ENCODE measurements around the gene PPME1. TPM values are rescaled to one million over a fixed set of nuclear protein-coding genes. Genes with fewer than 3 reads are reported as not detected.

Gene PPME1
- total RNA-seq, 1 experiment from 2014 or later = 98.3 TPM

DNA sequence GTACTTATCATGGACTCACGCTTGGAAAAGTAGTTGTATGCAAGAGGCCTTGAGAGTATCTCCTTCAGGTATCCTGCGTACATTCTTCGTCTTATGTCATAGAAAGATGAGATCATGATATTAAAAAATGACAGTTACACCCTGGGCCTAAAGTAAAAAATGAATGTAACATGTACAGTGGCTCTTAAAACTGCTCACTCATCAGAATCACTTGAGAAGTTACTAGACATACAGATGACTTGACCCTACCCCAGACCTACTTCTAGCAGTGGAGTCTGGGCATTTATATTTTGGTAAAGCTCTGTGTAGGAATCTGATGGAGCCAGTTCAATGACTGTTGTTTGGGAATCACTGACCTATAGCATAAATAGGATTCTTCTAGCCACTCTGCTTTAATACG lies 54.5 kb downstream of the PPME1 start:
- no TSS peak for BruUV-seq (replicated peaks)
- Histone ChIP-seq H3K9me3 (ENCODE audit: low read depth, low read length, poor library complexity, severe bottlenecking) (no peaks in the 10 kb centered on the region), H3K4me1 (ENCODE audit: insufficient read depth, low read length, poor library complexity, severe bottlenecking) (no peaks in the 10 kb centered on the region), H3K27me3 (replicated peaks; ENCODE audit: insufficient read depth, low read depth, low read length, poor library complexity) (no peaks in the 10 kb centered on the region), H3K27ac (ENCODE audit: low read depth, low read length, poor library complexity, severe bottlenecking) (no peak overlapping the region), H3K36me3 (ENCODE audit: insufficient read depth, low read length, poor library complexity, severe bottlenecking) (peaks cover 6% of the 10 kb centered on the region), H3K4me3 (ENCODE audit: low read depth, low read length, poor library complexity, severe bottlenecking) (no peak overlapping the region)
- ChIA-PET CTCF (no interaction called here), POLR2A (ENCODE audit: low non-redundant PET) (no interaction called here)
- TF ChIP-seq, protein P1, sequence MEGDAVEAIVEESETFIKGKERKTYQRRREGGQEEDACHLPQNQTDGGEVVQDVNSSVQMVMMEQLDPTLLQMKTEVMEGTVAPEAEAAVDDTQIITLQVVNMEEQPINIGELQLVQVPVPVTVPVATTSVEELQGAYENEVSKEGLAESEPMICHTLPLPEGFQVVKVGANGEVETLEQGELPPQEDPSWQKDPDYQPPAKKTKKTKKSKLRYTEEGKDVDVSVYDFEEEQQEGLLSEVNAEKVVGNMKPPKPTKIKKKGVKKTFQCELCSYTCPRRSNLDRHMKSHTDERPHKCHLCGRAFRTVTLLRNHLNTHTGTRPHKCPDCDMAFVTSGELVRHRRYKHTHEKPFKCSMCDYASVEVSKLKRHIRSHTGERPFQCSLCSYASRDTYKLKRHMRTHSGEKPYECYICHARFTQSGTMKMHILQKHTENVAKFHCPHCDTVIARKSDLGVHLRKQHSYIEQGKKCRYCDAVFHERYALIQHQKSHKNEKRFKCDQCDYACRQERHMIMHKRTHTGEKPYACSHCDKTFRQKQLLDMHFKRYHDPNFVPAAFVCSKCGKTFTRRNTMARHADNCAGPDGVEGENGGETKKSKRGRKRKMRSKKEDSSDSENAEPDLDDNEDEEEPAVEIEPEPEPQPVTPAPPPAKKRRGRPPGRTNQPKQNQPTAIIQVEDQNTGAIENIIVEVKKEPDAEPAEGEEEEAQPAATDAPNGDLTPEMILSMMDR (conservative IDR thresholded peaks at IDR 0.05; ENCODE audit: low read depth, low read length) = no peak
- no peak for DNase-seq (ENCODE audit: low spot score)
- intact Hi-C loops (cut with micrococcal nuclease; ENCODE audit: unreplicated experiment) = no loop called here

DNA sequence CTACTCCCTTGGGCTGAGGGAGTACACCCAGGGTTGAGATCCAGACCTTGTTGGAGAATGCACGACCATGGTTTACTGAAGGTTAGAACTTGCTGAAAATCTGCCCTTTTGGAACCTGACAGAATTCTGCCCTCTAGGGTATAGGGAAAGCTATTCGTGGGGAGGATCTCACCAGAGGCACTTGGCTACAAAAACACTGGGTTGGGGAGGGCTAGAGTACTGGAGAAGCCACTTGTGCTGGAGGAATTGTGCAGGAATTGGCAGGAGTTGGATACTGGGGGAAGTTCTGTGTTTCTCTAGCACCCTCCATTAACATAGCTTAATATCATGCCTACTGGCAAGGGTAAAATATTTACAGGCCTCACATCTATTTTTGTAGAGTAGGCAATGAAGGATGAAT lies 55.8 kb downstream of the PPME1 start:
- no peak overlapping the region for H3K27ac ChIP-seq (ENCODE audit: low read depth, low read length, poor library complexity, severe bottlenecking)
- H3K36me3 ChIP-seq (ENCODE audit: insufficient read depth, low read length, poor library complexity, severe bottlenecking) = peaks cover 19% of the 10 kb centered on the region
- H3K27me3 ChIP-seq (replicated peaks; ENCODE audit: insufficient read depth, low read depth, low read length, poor library complexity) = no peaks in the 10 kb centered on the region
- H3K4me3 ChIP-seq (ENCODE audit: low read depth, low read length, poor library complexity, severe bottlenecking) = no peak overlapping the region
- TF ChIP-seq, protein P1 (conservative IDR thresholded peaks at IDR 0.05; ENCODE audit: low read depth, low read length) = no peak
- no TSS peak for BruUV-seq (replicated peaks)
- intact Hi-C loops (cut with micrococcal nuclease; ENCODE audit: unreplicated experiment) = no loop called here
- ChIA-PET POLR2A (ENCODE audit: low non-redundant PET) (no interaction called here), CTCF (no interaction called here)
- no peaks in the 10 kb centered on the region for H3K4me1 ChIP-seq (ENCODE audit: insufficient read depth, low read length, poor library complexity, severe bottlenecking)
- H3K9me3 ChIP-seq (ENCODE audit: low read depth, low read length, poor library complexity, severe bottlenecking) = no peaks in the 10 kb centered on the region
- peak; percentile 6 for DNase-seq (ENCODE audit: low spot score)

DNA sequence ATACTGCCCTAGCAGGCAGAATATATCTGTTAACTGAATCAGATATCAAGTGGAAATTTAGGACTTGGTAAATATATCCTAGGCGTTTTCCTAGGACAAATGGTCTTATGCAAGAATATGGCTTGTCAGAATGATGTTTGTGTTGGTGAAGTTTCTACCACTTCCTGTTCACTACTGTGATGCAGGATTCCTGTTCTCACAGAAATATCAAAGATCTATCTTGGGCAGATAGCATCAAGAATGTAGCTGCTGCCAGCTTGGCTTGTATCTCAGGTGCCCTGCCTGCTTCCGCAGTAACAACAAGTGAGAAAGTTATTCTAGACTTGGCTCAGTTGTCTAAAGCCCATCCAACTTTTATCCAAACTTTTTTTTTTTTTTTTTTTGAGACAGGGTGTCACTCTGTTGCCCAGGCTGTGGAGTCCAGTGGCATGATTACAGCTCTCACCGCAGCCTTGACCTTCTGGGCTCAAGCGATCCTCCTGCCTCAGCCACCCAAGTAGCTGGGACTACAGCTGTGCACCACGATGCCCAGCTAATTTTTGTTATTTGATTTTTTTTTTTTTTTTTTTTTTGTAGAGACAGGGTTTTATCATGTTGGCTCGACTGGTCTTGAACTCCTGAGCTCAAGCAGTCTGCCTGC lies 61.3 kb downstream of the PPME1 start:
- no peak for TF ChIP-seq EZH2 (IDR thresholded peaks at IDR 0.05; ENCODE audit: borderline replicate concordance, low read depth, low read length, poor library complexity, severe bottlenecking)
- TF ChIP-seq, protein P1 (conservative IDR thresholded peaks at IDR 0.05; ENCODE audit: low read depth, low read length) = no peak
- H3K9me3 ChIP-seq (ENCODE audit: low read depth, low read length, poor library complexity, severe bottlenecking) = no peaks in the 10 kb centered on the region
- no peaks in the 10 kb centered on the region for H3K27me3 ChIP-seq (replicated peaks; ENCODE audit: insufficient read depth, low read depth, low read length, poor library complexity)
- CTCF ChIA-PET = no interaction called here
- no peak for DNase-seq (ENCODE audit: low spot score)
- H3K4me1 ChIP-seq (ENCODE audit: insufficient read depth, low read length, poor library complexity, severe bottlenecking) = no peaks in the 10 kb centered on the region
- BruUV-seq (replicated peaks) = no TSS peak
- H3K27ac ChIP-seq (ENCODE audit: low read depth, low read length, poor library complexity, severe bottlenecking) = no peak overlapping the region
- intact Hi-C loops (cut with micrococcal nuclease; ENCODE audit: unreplicated experiment) = no loop called here
- no peak overlapping the region for H3K4me3 ChIP-seq (ENCODE audit: low read depth, low read length, poor library complexity, severe bottlenecking)
- POLR2A ChIA-PET (ENCODE audit: low non-redundant PET) = no interaction called here
- peaks cover 35% of the 10 kb centered on the region for H3K36me3 ChIP-seq (ENCODE audit: insufficient read depth, low read length, poor library complexity, severe bottlenecking)

All from A673 (cell line).